SK-N-SH treated with all-trans-retinoic acid at 6 μM for 48 hours (cell line): ENCODE data around the gene GAL3ST1.

Experiments used
- ISL1 ChIP-seq: fragments of 250-450 bp; sonication (Bioruptor Pico); IDR thresholded peaks from 2 replicates; pipeline ENCODE4 v2.1.2; 2022; ENCODE audit warnings: mild to moderate bottlenecking, moderate library complexity
- ZFP3 ChIP-seq: fragments of 250-450 bp; sonication (Bioruptor Pico); IDR thresholded peaks from 2 replicates; pipeline ENCODE4 v1.5.0; 2020; ENCODE audit warnings: mild to moderate bottlenecking, moderate library complexity
- ZNF565 ChIP-seq: fragments of 450-650 bp; formaldehyde crosslinking; conservative IDR thresholded peaks from 2 replicates; pipeline ENCODE4 v1.5.0; 2020; ENCODE audit warnings: low read depth, mild to moderate bottlenecking, moderate library complexity
- TF ChIP-seq, protein P1 (sequence below): fragments of 250-450 bp; sonication (Bioruptor Pico); IDR thresholded peaks from 2 replicates; pipeline ENCODE4 v1.5.0; 2020; ENCODE audit warnings: mild to moderate bottlenecking, moderate library complexity

DNA sequence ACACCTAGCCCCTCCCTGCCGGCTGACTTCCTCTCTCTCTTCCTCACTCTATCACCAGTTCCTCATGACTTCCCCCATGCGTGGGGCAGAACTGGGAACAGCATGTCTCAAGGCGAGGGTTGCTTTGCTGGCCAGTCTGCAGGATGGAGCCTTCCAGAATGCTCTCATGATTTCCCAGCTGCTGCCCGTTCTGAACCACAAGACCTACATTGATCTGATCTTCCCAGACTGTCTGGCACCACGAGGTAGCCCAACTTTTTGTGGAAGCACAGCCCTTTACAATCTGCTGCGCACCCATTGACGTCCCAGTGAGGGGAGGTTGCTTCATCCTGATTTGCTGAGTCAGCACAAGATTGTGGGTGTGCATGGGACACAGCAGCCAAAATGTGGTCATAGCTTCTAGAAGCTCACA is 41.1 kb upstream of the GAL3ST1 start:
- TF ChIP-seq ZFP3 (no peak), ISL1 (CRISPR knock-in tag) (no peak), ZNF565 (CRISPR knock-in tag) (no peak)
- TF ChIP-seq, protein P1, sequence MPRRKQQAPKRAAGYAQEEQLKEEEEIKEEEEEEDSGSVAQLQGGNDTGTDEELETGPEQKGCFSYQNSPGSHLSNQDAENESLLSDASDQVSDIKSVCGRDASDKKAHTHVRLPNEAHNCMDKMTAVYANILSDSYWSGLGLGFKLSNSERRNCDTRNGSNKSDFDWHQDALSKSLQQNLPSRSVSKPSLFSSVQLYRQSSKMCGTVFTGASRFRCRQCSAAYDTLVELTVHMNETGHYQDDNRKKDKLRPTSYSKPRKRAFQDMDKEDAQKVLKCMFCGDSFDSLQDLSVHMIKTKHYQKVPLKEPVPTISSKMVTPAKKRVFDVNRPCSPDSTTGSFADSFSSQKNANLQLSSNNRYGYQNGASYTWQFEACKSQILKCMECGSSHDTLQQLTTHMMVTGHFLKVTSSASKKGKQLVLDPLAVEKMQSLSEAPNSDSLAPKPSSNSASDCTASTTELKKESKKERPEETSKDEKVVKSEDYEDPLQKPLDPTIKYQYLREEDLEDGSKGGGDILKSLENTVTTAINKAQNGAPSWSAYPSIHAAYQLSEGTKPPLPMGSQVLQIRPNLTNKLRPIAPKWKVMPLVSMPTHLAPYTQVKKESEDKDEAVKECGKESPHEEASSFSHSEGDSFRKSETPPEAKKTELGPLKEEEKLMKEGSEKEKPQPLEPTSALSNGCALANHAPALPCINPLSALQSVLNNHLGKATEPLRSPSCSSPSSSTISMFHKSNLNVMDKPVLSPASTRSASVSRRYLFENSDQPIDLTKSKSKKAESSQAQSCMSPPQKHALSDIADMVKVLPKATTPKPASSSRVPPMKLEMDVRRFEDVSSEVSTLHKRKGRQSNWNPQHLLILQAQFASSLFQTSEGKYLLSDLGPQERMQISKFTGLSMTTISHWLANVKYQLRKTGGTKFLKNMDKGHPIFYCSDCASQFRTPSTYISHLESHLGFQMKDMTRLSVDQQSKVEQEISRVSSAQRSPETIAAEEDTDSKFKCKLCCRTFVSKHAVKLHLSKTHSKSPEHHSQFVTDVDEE (CRISPR knock-in tag): no peak
